WERI-Rb-1 (cell line): ENCODE data around the gene DEGS2.

Source experiments
- DNase-seq: peaks from one replicate; pipeline ENCODE4 v3.0.0-alpha.2; 2020
- H3K27ac ChIP-seq: fragments of 250-450 bp; sonication (Bioruptor Pico); 2 replicates; pipeline ENCODE4 v1.5.1; 2020; ENCODE audit warnings: mild to moderate bottlenecking, moderate library complexity
- H3K27me3 ChIP-seq: fragments of 250-450 bp; sonication (Bioruptor Pico); 2 replicates; pipeline ENCODE4 v1.5.1; 2021; ENCODE audit warnings: mild to moderate bottlenecking, low read depth, moderate library complexity; ENCODE audit not compliant: insufficient read depth, severe bottlenecking
- H3K36me3 ChIP-seq: fragments of 250-450 bp; sonication (Bioruptor Pico); 2 replicates; pipeline ENCODE4 v1.5.1; 2020; ENCODE audit warnings: mild to moderate bottlenecking, moderate library complexity
- H3K4me3 ChIP-seq: 2 replicates; pipeline ENCODE4 v1.5.1; 2011; ENCODE audit warnings: low read depth, mild to moderate bottlenecking, control low read depth, low read length
- H3K9me3 ChIP-seq: fragments of 250-450 bp; sonication (Bioruptor Pico); 2 replicates; pipeline ENCODE4 v1.5.1; 2021; ENCODE audit warnings: mild to moderate bottlenecking, moderate library complexity; ENCODE audit not compliant: severe bottlenecking
- CTCF ChIP-seq: IDR thresholded peaks from 2 replicates; pipeline ENCODE4 v1.5.1; 2011; ENCODE audit warnings: low read depth, mild to moderate bottlenecking, control low read depth, inconsistent platforms, low read length

DEGS2 gene

GRCh38 chr14:100150932-100151587 lies 8.4 kb downstream of the DEGS2 start:
- H3K9me3 ChIP-seq = peaks cover 7% of the 10 kb centered on the region
- H3K36me3 ChIP-seq = no peaks in the 10 kb centered on the region
- H3K4me3 ChIP-seq = no peak overlapping the region
- DNase-seq = no peak
- no peak overlapping the region for H3K27ac ChIP-seq
- TF ChIP-seq CTCF = no peak
- H3K27me3 ChIP-seq = no peaks in the 10 kb centered on the region

GRCh38 chr14:100149851-100150611 lies 9.4 kb downstream of the DEGS2 start:
- H3K9me3 ChIP-seq = peaks cover 7% of the 10 kb centered on the region
- TF ChIP-seq CTCF = no peak
- no peak overlapping the region for H3K27ac ChIP-seq
- no peaks in the 10 kb centered on the region for H3K27me3 ChIP-seq
- no peaks in the 10 kb centered on the region for H3K36me3 ChIP-seq
- no peak for DNase-seq
- H3K4me3 ChIP-seq = no peak overlapping the region

GRCh38 chr14:100148837-100149731 lies 10.4 kb downstream of the DEGS2 start:
- H3K27ac ChIP-seq = no peak overlapping the region
- no peaks in the 10 kb centered on the region for H3K36me3 ChIP-seq
- no peaks in the 10 kb centered on the region for H3K27me3 ChIP-seq
- H3K9me3 ChIP-seq = no peaks in the 10 kb centered on the region
- TF ChIP-seq CTCF = no peak
- no peak for DNase-seq
- H3K4me3 ChIP-seq = no peak overlapping the region

GRCh38 chr14:100147691-100148464 lies 11.6 kb downstream of the DEGS2 start:
- no peak overlapping the region for H3K4me3 ChIP-seq
- DNase-seq = no peak
- no peaks in the 10 kb centered on the region for H3K27me3 ChIP-seq
- no peak for TF ChIP-seq CTCF
- H3K9me3 ChIP-seq = no peaks in the 10 kb centered on the region
- no peaks in the 10 kb centered on the region for H3K36me3 ChIP-seq
- H3K27ac ChIP-seq = no peak overlapping the region

- no peak for DNase-seq
- TF ChIP-seq CTCF = no peak
- Histone ChIP-seq H3K27me3 (no peaks in the 10 kb centered on the region), H3K9me3 (no peaks in the 10 kb centered on the region), H3K27ac (no peak overlapping the region), H3K4me3 (no peak overlapping the region), H3K36me3 (no peaks in the 10 kb centered on the region)
Observed at GRCh38 chr14:100147181-100147631, 12.2 kb downstream of the DEGS2 start.
